ENCODE results near the gene GPR89A.
"Not testable (repeated sequence)": the region's sequence is repeated elsewhere in the genome, so short reads cannot be mapped to it uniquely, and the experiment has no call there.

- not testable (repeated sequence) for TF ChIP-seq CTCF (IDR thresholded peaks at IDR 0.05; ENCODE audit: low read depth, low read length); POLR2A (IDR thresholded peaks at IDR 0.05; ENCODE audit: extremely low read depth, insufficient read length); MAX (IDR thresholded peaks at IDR 0.05; ENCODE audit: low read depth, low read length)
Measured at GRCh38 chr1:145622177-145622576, 14.4 kb downstream of the GPR89A start.

All from NB4 (cell line).